ENCODE data around the gene SRI.
A peak's percentile ranks its signal among the peaks of the same experiment; 100 is the strongest.
"Not testable (repeated sequence)": the region's sequence is repeated elsewhere in the genome, so short reads cannot be mapped to it uniquely, and the experiment has no call there.

Gene SRI

GRCh38 chr7:88201305-88201704 lies 18.5 kb downstream of the SRI start:
- no peak for DNase-seq
- in situ Hi-C loops (cut with HindIII; ENCODE audit: low pct_ligation_motif_present, low pct_unique_long_range_greater_than_20kb, low sequenced_read_pairs) = no loop called here

GRCh38 chr7:88200789-88201188 lies 19.0 kb downstream of the SRI start:
- DNase-seq = no peak

GRCh38 chr7:88200261-88200660 lies 19.6 kb downstream of the SRI start:
- in situ Hi-C loops (cut with HindIII; ENCODE audit: low pct_ligation_motif_present, low pct_unique_long_range_greater_than_20kb, low sequenced_read_pairs) = no loop called here
- no peak for DNase-seq

More at GRCh38 chr7:88200789-88201188, 19.0 kb downstream of the SRI start:
- in situ Hi-C loops (cut with HindIII; ENCODE audit: low pct_ligation_motif_present, low pct_unique_long_range_greater_than_20kb, low sequenced_read_pairs) = no loop called here

- in situ Hi-C loops (cut with HindIII; ENCODE audit: low pct_ligation_motif_present, low pct_unique_long_range_greater_than_20kb, low sequenced_read_pairs) = no loop called here
Measured at GRCh38 chr7:88191911-88192310, 27.9 kb downstream of the SRI start.

GRCh38 chr7:88185650-88186049 lies 34.2 kb downstream of the SRI start:
- DNase-seq = no peak
- in situ Hi-C loops (cut with HindIII; ENCODE audit: low pct_ligation_motif_present, low pct_unique_long_range_greater_than_20kb, low sequenced_read_pairs) = no loop called here

More at GRCh38 chr7:88191911-88192310, 27.9 kb downstream of the SRI start:
- DNase-seq = no peak

GRCh38 chr7:88184848-88185304 lies 35.0 kb downstream of the SRI start:
- in situ Hi-C loops (cut with HindIII; ENCODE audit: low pct_ligation_motif_present, low pct_unique_long_range_greater_than_20kb, low sequenced_read_pairs) = no loop called here
- DNase-seq = no peak

GRCh38 chr7:88183051-88183450 lies 36.8 kb downstream of the SRI start:
- in situ Hi-C loops (cut with HindIII; ENCODE audit: low pct_ligation_motif_present, low pct_unique_long_range_greater_than_20kb, low sequenced_read_pairs) = no loop called here
- DNase-seq = no peak

GRCh38 chr7:88176190-88176589 lies 43.6 kb downstream of the SRI start:
- in situ Hi-C loops (cut with HindIII; ENCODE audit: low pct_ligation_motif_present, low pct_unique_long_range_greater_than_20kb, low sequenced_read_pairs) = no loop called here

GRCh38 chr7:88172842-88173241 lies 47.0 kb downstream of the SRI start:
- in situ Hi-C loops (cut with HindIII; ENCODE audit: low pct_ligation_motif_present, low pct_unique_long_range_greater_than_20kb, low sequenced_read_pairs) = no loop called here
- DNase-seq = no peak

More at GRCh38 chr7:88176190-88176589, 43.6 kb downstream of the SRI start:
- DNase-seq = no peak

GRCh38 chr7:88169717-88170320 lies 50.0 kb downstream of the SRI start:
- in situ Hi-C loops (cut with HindIII; ENCODE audit: low pct_ligation_motif_present, low pct_unique_long_range_greater_than_20kb, low sequenced_read_pairs) = no loop called here
- DNase-seq = peak; percentile 41

- DNase-seq = no peak
- in situ Hi-C loops (cut with HindIII; ENCODE audit: low pct_ligation_motif_present, low pct_unique_long_range_greater_than_20kb, low sequenced_read_pairs) = no loop called here
Measured at GRCh38 chr7:88167721-88168120, 52.1 kb downstream of the SRI start.

- no peak for DNase-seq
- in situ Hi-C loops (cut with HindIII; ENCODE audit: low pct_ligation_motif_present, low pct_unique_long_range_greater_than_20kb, low sequenced_read_pairs) = no loop called here
Measured at GRCh38 chr7:88167223-88167622, 52.6 kb downstream of the SRI start.

GRCh38 chr7:88165697-88166096 lies 54.1 kb downstream of the SRI start:
- in situ Hi-C loops (cut with HindIII; ENCODE audit: low pct_ligation_motif_present, low pct_unique_long_range_greater_than_20kb, low sequenced_read_pairs) = no loop called here
- no peak for DNase-seq

GRCh38 chr7:88159741-88160140 lies 60.1 kb downstream of the SRI start:
- in situ Hi-C loops (cut with HindIII; ENCODE audit: low pct_ligation_motif_present, low pct_unique_long_range_greater_than_20kb, low sequenced_read_pairs) = not testable (repeated sequence)

GRCh38 chr7:88156356-88156755 lies 63.5 kb downstream of the SRI start:
- no peak for DNase-seq
- in situ Hi-C loops (cut with HindIII; ENCODE audit: low pct_ligation_motif_present, low pct_unique_long_range_greater_than_20kb, low sequenced_read_pairs) = no loop called here

More at GRCh38 chr7:88159741-88160140, 60.1 kb downstream of the SRI start:
- not testable (repeated sequence) for DNase-seq

- no peak for DNase-seq
- in situ Hi-C loops (cut with HindIII; ENCODE audit: low pct_ligation_motif_present, low pct_unique_long_range_greater_than_20kb, low sequenced_read_pairs) = no loop called here
Measured at GRCh38 chr7:88155756-88156155, 64.1 kb downstream of the SRI start.
